GM12873 (cell line): ENCODE data around the gene CEPT1.

Source experiments
- TF ChIP-seq, protein P1 (sequence below): IDR thresholded peaks from 2 replicates; pipeline ENCODE4 v1.5.1; 2012; ENCODE audit warnings: low read depth, mild to moderate bottlenecking, moderate library complexity, low read length, control low read depth; ENCODE audit not compliant: insufficient read depth; ENCODE audit errors: missing control alignments

CEPT1 gene

DNA sequence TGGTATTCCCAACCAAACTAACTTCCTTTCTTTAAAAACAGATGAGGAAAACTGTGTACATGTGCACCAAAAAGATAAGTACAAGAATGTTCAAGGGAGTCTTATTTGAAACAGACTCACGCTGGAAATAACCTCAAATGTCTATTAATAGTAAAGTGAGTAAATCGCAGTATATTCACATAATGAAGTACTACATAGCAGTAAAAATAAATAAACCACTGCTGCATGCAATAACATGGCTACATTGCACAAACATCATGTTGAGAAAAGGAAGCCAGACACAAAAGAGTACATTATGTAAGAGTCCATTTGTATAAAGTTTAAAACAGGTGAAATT lies 65.7 kb downstream of the CEPT1 start:
- TF ChIP-seq, protein P1, sequence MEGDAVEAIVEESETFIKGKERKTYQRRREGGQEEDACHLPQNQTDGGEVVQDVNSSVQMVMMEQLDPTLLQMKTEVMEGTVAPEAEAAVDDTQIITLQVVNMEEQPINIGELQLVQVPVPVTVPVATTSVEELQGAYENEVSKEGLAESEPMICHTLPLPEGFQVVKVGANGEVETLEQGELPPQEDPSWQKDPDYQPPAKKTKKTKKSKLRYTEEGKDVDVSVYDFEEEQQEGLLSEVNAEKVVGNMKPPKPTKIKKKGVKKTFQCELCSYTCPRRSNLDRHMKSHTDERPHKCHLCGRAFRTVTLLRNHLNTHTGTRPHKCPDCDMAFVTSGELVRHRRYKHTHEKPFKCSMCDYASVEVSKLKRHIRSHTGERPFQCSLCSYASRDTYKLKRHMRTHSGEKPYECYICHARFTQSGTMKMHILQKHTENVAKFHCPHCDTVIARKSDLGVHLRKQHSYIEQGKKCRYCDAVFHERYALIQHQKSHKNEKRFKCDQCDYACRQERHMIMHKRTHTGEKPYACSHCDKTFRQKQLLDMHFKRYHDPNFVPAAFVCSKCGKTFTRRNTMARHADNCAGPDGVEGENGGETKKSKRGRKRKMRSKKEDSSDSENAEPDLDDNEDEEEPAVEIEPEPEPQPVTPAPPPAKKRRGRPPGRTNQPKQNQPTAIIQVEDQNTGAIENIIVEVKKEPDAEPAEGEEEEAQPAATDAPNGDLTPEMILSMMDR: no peak

DNA sequence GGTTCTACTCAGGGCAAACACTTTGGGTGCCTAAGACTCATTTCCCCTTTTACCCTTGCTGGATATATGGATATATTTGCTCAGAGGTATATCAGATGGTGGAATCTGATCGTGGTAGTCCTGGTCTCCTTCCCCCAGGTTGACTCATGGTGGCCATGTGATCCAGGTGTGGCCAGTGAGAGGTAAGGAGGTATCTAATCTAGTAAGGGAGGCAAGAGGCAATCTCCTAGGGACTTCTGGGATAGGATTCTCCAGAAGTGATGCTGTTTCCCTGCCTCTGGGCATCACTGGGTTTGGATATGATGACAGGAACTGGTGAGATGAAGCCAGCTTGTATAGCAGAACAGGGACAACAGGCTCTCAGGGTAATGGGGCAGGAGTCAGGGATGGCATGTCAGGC lies 68.9 kb downstream of the CEPT1 start:
- TF ChIP-seq, protein P1: no peak

DNA sequence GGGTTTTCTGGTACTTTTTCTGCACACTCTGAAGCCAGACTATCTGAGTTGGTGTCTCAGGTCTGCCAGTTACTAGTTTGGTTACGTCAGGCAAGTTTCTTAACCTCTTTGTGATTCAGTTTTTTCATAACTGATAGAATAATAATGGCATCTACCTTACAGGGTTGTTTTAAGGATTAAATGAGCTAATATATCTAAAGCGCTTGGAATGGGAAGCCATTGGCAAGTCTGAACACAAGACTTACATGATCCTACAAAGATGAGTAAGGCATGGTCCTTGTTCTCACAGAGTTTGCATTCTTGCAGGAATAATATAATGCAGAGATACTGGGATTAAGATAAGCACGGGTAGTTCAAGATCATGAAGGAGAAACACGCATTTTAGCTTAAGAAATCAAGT lies 69.6 kb downstream of the CEPT1 start:
- TF ChIP-seq, protein P1: no peak

DNA sequence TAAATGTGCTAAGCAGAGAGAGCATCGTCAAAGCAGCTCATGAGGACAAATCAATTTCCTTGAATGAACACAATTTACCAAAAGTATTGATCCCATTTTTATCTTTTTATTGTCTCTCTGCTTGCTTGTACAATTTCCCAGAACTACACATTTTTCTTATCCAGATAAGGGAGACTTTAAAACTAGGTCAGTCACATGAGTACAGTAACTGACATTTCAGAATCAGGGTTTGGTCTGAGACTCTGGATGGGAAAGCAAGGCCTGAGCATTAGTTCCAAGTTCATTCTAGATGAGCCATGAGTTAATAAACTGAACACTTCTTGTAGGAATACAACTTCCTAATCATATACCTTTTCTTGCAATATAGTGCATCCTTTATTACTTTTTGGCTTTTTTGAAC lies 71.9 kb downstream of the CEPT1 start:
- TF ChIP-seq, protein P1: no peak

DNA sequence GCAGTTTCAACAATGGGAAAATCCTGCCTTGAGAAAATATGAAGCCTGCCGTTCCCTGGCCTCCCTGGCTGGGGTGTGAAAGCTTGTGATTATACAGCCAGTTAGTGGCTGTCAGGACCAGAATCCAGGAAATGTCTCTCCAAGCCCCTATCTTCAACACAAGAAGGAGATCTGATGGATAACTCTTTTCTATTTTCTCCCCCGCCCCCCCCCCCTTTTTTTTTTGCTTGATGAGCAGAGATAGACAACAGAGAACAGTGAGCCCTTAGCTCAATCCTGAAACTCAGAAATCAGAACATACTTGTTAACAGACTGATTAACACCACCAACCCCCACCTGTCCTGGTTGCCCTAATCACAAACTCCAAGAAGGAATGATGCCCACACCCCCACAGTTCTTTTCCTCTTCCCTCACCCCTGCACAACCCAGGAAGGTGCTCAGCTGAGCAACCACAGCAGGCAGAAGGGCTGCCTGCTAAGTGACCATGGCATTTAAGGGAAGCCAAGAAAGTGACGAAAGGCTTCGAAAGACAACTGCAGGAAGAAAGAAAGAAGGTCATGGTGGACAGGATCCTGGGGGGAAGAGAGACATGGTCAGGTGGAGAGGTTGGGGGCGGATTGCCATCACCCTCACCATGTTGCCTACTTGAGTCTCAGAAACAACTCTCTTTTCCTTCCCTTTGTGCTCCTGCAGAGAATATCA lies 72.8 kb downstream of the CEPT1 start:
- TF ChIP-seq, protein P1: no peak

DNA sequence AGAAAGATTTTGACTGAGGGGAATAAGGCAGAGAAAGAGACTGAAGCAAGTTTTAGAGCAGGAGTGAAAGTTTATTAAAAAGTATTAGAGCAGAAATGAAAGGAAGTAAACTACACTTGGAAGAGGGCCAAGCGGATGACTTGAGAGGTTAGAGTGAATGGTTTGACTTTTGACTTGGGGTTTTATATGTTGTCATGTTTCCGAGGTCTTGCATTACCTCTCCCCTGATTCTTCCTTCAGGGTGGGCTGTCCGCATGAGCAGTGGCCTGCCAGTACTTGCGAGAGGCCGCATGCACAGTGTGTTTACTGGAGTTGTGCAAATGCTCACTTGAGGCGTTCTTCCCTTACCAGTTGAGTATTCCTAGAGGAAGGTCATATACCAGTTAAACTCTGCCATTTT lies 73.4 kb downstream of the CEPT1 start:
- TF ChIP-seq, protein P1: no peak

DNA sequence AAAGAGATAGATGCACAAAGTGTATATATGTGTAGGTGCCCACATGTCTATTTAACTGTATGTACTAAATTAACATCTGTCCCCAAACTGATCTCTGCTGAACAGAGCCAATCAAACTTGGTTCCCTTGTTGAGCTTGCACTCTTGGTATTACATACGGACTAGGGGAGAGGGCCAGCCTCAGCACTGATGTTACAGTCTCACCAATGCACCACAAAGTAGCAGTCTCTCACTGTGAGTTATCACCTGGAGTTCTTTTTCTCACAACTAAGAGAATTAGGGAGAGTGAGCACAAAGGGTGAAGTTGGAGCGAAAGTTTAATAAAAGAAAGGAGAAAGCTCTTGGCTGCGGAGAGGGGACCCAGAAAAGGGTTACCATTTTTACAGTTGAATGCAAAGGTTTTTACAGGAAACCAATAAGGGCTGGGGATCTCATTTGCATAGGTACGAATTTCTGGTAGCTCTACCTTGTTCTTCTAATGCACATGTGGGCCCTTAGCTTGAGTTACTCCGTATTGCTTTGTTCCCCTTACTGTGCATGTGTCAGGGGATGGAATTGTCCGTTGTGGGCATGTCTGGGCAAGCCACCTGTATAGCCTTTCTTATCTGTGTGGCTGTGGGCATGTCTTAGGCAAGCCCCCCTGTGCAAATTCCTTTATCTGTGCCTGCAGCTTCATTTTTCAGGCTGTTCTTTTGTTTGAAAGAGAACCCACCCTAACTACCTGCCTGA lies 74.2 kb downstream of the CEPT1 start:
- TF ChIP-seq, protein P1: no peak
